ENCODE results near the gene TSSK1B.

TSSK1B gene

DNA sequence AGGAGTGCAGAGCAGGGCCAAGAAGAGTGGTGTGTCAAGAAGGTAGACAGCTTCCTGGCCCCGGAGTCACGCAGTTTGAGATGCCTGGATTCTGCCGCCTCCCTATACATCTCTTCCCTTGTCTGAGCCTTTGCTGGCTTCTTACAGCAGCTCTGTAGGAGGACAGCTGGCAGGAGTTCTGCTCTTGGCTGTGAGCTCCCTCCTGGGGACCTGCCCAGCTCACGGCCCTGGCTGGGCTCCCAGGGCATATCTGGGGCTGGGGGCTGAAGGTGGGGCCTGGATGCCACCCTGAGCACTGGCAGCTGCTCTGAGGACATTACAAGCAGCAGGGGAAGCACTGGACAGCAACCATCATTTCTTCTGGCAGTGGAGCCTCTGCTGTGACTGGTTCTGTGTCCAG lies 786 bp upstream of the TSSK1B start:
- no peak overlapping the region for H3K4me3 ChIP-seq (ENCODE audit: control insufficient read depth, low read depth, low read length)
- TF ChIP-seq, protein P1, sequence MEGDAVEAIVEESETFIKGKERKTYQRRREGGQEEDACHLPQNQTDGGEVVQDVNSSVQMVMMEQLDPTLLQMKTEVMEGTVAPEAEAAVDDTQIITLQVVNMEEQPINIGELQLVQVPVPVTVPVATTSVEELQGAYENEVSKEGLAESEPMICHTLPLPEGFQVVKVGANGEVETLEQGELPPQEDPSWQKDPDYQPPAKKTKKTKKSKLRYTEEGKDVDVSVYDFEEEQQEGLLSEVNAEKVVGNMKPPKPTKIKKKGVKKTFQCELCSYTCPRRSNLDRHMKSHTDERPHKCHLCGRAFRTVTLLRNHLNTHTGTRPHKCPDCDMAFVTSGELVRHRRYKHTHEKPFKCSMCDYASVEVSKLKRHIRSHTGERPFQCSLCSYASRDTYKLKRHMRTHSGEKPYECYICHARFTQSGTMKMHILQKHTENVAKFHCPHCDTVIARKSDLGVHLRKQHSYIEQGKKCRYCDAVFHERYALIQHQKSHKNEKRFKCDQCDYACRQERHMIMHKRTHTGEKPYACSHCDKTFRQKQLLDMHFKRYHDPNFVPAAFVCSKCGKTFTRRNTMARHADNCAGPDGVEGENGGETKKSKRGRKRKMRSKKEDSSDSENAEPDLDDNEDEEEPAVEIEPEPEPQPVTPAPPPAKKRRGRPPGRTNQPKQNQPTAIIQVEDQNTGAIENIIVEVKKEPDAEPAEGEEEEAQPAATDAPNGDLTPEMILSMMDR (conservative IDR thresholded peaks at IDR 0.05; ENCODE audit: control insufficient read depth, insufficient read depth, low read depth, low read length): no peak
- no peak for DNase-seq (ENCODE audit: low read depth)

DNA sequence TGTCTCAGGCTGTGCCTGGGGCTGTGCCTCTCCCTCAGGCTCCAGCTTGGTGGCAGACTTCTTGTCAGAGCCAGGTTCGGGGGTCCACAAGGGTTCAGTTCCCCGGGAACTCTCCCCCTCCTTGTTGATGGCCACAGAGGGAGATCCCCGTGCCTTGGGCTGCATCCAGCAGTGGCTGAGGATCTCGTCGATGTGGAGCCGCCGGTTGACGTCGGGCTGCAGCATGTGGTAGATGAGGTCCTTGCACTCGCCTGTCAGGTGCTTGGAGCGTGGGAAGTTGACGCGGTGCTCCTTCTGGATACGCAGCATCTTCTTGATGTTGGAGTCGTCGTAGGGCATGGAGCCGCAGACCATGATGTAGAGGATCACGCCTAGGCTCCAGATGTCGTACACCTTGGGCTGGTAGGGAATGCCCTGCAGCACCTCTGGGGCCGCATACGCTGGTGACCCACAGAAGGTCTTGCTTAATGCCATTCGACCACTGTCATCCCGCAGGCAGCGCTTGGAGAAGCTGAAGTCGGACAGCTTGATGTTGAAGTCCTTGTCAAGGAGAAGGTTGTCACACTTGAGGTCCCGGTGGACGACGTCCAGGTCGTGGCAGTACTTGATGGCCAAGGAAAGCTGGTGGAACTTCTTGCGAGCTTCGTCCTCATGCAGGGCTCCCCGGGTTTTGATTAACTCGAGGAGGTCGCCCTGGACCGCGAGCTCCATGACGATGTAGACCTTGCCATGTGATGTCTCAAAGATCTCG lies 752 bp downstream of the TSSK1B start:
- no peak overlapping the region for H3K4me3 ChIP-seq (ENCODE audit: control insufficient read depth, low read depth, low read length)
- no peak for DNase-seq (ENCODE audit: low read depth)
- TF ChIP-seq, protein P1 (conservative IDR thresholded peaks at IDR 0.05; ENCODE audit: control insufficient read depth, insufficient read depth, low read depth, low read length): no peak

DNA sequence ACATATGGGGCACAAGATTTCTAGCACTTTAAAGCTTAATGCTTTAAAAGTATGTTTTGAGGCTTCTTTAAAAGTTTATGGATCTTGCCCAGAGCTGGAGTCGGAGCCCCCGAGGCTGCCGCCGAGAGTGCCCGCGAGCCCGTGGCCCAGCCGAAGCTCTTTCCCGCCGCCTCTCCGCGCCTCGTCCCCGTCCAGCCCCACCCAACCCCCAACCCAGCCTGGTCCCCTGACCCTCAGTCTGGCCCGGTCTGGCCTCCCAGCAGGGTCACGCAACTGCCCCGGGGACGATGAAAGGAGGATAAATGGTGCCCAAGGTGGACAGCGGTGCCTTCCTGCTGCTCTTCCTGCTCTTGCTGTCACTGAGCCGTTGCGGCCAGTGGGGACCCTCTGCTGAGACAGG lies 1.7 kb downstream of the TSSK1B start:
- TF ChIP-seq, protein P1 (conservative IDR thresholded peaks at IDR 0.05; ENCODE audit: control insufficient read depth, insufficient read depth, low read depth, low read length): no peak
- no peak overlapping the region for H3K4me3 ChIP-seq (ENCODE audit: control insufficient read depth, low read depth, low read length)
- no peak for DNase-seq (ENCODE audit: low read depth)

DNA sequence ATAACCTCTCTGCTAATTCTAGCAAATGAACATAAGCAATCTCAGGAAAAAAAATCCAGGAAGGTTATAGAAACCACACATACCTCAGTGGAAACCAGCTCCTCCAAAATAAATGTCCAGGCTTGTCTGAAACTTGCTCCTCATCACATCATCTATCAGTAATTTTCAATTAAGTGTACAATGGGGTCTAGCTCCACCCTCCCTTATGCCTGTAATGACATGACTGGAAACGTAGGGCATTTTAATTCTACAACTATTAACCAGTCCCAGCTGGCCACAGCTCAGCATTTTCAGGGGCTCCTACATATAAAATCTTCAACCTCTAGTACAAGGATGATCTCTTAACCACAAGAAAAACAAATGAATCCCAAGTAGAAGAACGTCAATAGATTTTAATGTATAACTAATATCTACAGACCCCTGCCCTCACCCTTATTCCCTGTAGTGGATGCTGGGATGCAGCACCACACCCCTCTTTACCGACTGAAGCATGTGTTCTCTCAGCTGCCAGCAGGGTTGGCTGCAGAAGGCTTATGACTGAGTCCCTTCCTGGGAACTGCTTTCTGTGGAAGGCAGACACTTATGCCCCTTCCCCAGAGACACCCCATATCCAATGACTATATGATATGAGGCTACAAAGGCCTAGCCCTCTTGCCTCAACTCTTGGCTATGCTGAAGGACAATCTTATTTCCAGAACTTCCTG lies 6.8 kb downstream of the TSSK1B start:
- TF ChIP-seq, protein P1 (conservative IDR thresholded peaks at IDR 0.05; ENCODE audit: control insufficient read depth, insufficient read depth, low read depth, low read length): no peak
- H3K4me3 ChIP-seq (ENCODE audit: control insufficient read depth, low read depth, low read length): no peak overlapping the region
- DNase-seq (ENCODE audit: low read depth): no peak

DNA sequence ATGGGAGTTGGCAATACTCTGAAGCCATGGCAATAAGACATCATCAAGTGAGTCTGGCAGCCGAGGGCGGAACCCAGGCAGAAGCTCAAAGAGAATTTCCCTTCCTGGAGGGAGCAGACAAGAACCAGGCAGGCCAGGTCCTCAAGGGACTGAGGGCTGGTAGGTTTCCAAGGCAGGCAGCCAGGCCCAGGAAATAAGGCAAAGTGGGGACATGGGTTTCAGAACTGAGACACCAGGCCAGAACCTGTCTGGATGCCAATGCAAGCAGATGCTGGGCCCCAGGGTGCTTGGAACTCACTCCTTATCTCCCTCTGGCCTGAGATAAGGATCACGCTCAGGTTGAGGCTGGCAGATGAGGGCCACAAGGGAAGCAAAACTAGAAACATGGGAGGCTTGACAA lies 8.9 kb downstream of the TSSK1B start:
- no peak overlapping the region for H3K4me3 ChIP-seq (ENCODE audit: control insufficient read depth, low read depth, low read length)
- TF ChIP-seq, protein P1 (conservative IDR thresholded peaks at IDR 0.05; ENCODE audit: control insufficient read depth, insufficient read depth, low read depth, low read length): no peak
- no peak for DNase-seq (ENCODE audit: low read depth)

DNA sequence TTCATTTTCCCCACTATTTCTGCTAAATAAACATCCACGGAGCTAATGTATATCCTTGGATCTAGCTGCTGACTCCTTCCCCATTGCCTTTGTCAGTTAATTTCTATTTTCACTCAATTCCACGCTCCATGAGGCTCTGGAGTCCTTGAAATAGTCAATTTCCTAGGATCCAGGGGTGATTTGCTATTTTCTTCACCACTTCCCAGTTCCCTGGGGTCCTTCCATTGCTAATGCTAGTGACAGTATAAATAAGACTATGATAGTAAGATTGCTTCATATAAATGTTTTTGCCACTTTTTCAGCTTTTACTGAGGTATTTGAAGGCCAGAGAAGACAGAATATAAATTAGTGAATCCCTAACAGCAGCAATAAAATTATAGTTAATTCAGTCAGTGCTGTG lies 13.1 kb downstream of the TSSK1B start:
- TF ChIP-seq, protein P1 (conservative IDR thresholded peaks at IDR 0.05; ENCODE audit: control insufficient read depth, insufficient read depth, low read depth, low read length): no peak
- no peak for DNase-seq (ENCODE audit: low read depth)
- H3K4me3 ChIP-seq (ENCODE audit: control insufficient read depth, low read depth, low read length): no peak overlapping the region

Measured in fibroblast of mammary gland (primary cell).